HEK293 (cell line): ENCODE results near the gene TAF6L.

Experiments used
- ATF2 ChIP-seq: fragments of 450-650 bp; formaldehyde crosslinking; IDR thresholded peaks from 2 replicates; pipeline ENCODE4 v1.5.1; 2016; ENCODE audit warnings: missing biosample characterization, missing genetic modification characterization, low read depth
- HIC1 ChIP-seq: fragments of 450-650 bp; formaldehyde crosslinking; IDR thresholded peaks from 2 replicates; pipeline ENCODE4 v1.5.1; 2016; ENCODE audit warnings: missing biosample characterization, missing genetic modification characterization
- IKZF3 ChIP-seq: fragments of 450-650 bp; IDR thresholded peaks from 2 replicates; pipeline ENCODE4 v1.5.0; 2018; ENCODE audit warnings: missing biosample characterization, mild to moderate bottlenecking, missing genetic modification characterization, moderate library complexity
- KLF1 ChIP-seq: fragments of 450-650 bp; formaldehyde crosslinking; IDR thresholded peaks from 2 replicates; pipeline ENCODE4 v1.5.1; 2016; ENCODE audit warnings: missing biosample characterization, missing genetic modification characterization
- KLF17 ChIP-seq: fragments of 450-650 bp; formaldehyde crosslinking; IDR thresholded peaks from 2 replicates; pipeline ENCODE4 v1.5.1; 2016; ENCODE audit warnings: missing biosample characterization, missing genetic modification characterization
- KLF7 ChIP-seq: fragments of 450-650 bp; formaldehyde crosslinking; IDR thresholded peaks from 2 replicates; pipeline ENCODE4 v1.5.1; 2016; ENCODE audit warnings: missing biosample characterization, missing genetic modification characterization, borderline replicate concordance
- MEIS1 ChIP-seq: sonication (generic); formaldehyde crosslinking; IDR thresholded peaks from 2 replicates; pipeline ENCODE4 v1.8.1; 2022; ENCODE audit warnings: missing genetic modification reagents, mild to moderate bottlenecking, borderline replicate concordance
- PATZ1 ChIP-seq: fragments of 450-650 bp; formaldehyde crosslinking; IDR thresholded peaks from 2 replicates; pipeline ENCODE4 v1.5.1; 2016; ENCODE audit warnings: missing biosample characterization, missing genetic modification characterization
- PRDM4 ChIP-seq: fragments of 450-650 bp; formaldehyde crosslinking; IDR thresholded peaks from 2 replicates; pipeline ENCODE4 v1.5.1; 2017; ENCODE audit warnings: missing biosample characterization, missing genetic modification characterization
- TRIM28 ChIP-seq: IDR thresholded peaks from 2 replicates; pipeline ENCODE4 v1.6.1; 2011; ENCODE audit warnings: low read length, control low read depth, borderline replicate concordance
- ZBTB21 ChIP-seq: fragments of 450-650 bp; formaldehyde crosslinking; IDR thresholded peaks from 2 replicates; pipeline ENCODE4 v1.5.1; 2017; ENCODE audit warnings: missing biosample characterization, missing genetic modification characterization
- ZBTB48 ChIP-seq: fragments of 450-650 bp; formaldehyde crosslinking; IDR thresholded peaks from 2 replicates; pipeline ENCODE4 v1.5.1; 2016; ENCODE audit warnings: missing biosample characterization, missing genetic modification characterization
- ZIC2 ChIP-seq: fragments of 450-650 bp; formaldehyde crosslinking; IDR thresholded peaks from 2 replicates; pipeline ENCODE4 v1.5.1; 2016; ENCODE audit warnings: missing biosample characterization, missing genetic modification characterization
- ZNF157 ChIP-seq: fragments of 450-650 bp; formaldehyde crosslinking; IDR thresholded peaks from 2 replicates; pipeline ENCODE4 v1.5.1; 2016; ENCODE audit warnings: missing biosample characterization, missing genetic modification characterization
- ZNF2 ChIP-seq: fragments of 450-650 bp; formaldehyde crosslinking; IDR thresholded peaks from 2 replicates; pipeline ENCODE4 v1.5.1; 2016; ENCODE audit warnings: missing biosample characterization, missing genetic modification characterization
- ZNF24 ChIP-seq: fragments of 450-650 bp; formaldehyde crosslinking; IDR thresholded peaks from 2 replicates; pipeline ENCODE4 v1.5.1; 2016; ENCODE audit warnings: missing biosample characterization, missing genetic modification characterization
- ZNF266 ChIP-seq: fragments of 450-650 bp; formaldehyde crosslinking; IDR thresholded peaks from 2 replicates; pipeline ENCODE4 v1.5.1; 2016; ENCODE audit warnings: missing biosample characterization, missing genetic modification characterization, low read depth
- ZNF324 ChIP-seq: fragments of 450-650 bp; formaldehyde crosslinking; IDR thresholded peaks from 2 replicates; pipeline ENCODE4 v1.5.1; 2016; ENCODE audit warnings: missing biosample characterization, missing genetic modification characterization
- ZNF391 ChIP-seq: fragments of 450-650 bp; formaldehyde crosslinking; IDR thresholded peaks from 2 replicates; pipeline ENCODE4 v1.5.1; 2016; ENCODE audit warnings: low read depth, missing biosample characterization, missing genetic modification characterization, borderline replicate concordance
- ZNF426 ChIP-seq: fragments of 450-650 bp; formaldehyde crosslinking; IDR thresholded peaks from 2 replicates; pipeline ENCODE4 v1.5.1; 2017; ENCODE audit warnings: missing biosample characterization, missing genetic modification characterization, mild to moderate bottlenecking, inconsistent platforms, moderate library complexity
- ZNF521 ChIP-seq: fragments of 450-650 bp; formaldehyde crosslinking; IDR thresholded peaks from 2 replicates; pipeline ENCODE4 v1.5.1; 2017; ENCODE audit warnings: missing biosample characterization, mild to moderate bottlenecking, missing genetic modification characterization
- ZNF555 ChIP-seq: fragments of 450-650 bp; formaldehyde crosslinking; conservative IDR thresholded peaks from 2 replicates; pipeline ENCODE4 v1.5.1; 2017; ENCODE audit warnings: missing biosample characterization, mild to moderate bottlenecking, missing genetic modification characterization, inconsistent platforms
- ZNF585B ChIP-seq: fragments of 450-650 bp; formaldehyde crosslinking; IDR thresholded peaks from 2 replicates; pipeline ENCODE4 v1.5.1; 2016; ENCODE audit warnings: missing biosample characterization, missing genetic modification characterization
- ZNF596 ChIP-seq: fragments of 450-650 bp; IDR thresholded peaks from 2 replicates; pipeline ENCODE4 v1.5.0; 2018; ENCODE audit warnings: missing biosample characterization, mild to moderate bottlenecking, missing genetic modification characterization, moderate library complexity
- ZNF621 ChIP-seq: fragments of 450-650 bp; formaldehyde crosslinking; IDR thresholded peaks from 2 replicates; pipeline ENCODE4 v1.5.1; 2017; ENCODE audit warnings: missing biosample characterization, missing genetic modification characterization
- ZNF664 ChIP-seq: fragments of 450-650 bp; formaldehyde crosslinking; IDR thresholded peaks from 2 replicates; pipeline ENCODE4 v1.5.1; 2016; ENCODE audit warnings: missing biosample characterization, missing genetic modification characterization
- ZNF76 ChIP-seq: fragments of 450-650 bp; formaldehyde crosslinking; IDR thresholded peaks from 2 replicates; pipeline ENCODE4; 2016; ENCODE audit warnings: low read depth, missing biosample characterization, missing genetic modification characterization, borderline replicate concordance
- ZNF776 ChIP-seq: fragments of 450-650 bp; formaldehyde crosslinking; IDR thresholded peaks from 2 replicates; pipeline ENCODE4 v1.5.0; 2017; ENCODE audit warnings: missing biosample characterization, missing genetic modification characterization, borderline replicate concordance
- ZNF792 ChIP-seq: fragments of 450-650 bp; formaldehyde crosslinking; IDR thresholded peaks from 2 replicates; pipeline ENCODE4 v1.5.1; 2016; ENCODE audit warnings: missing biosample characterization, missing genetic modification characterization
- ZNF843 ChIP-seq: fragments of 450-650 bp; formaldehyde crosslinking; IDR thresholded peaks from 2 replicates; pipeline ENCODE4 v1.5.1; 2016; ENCODE audit warnings: missing biosample characterization, missing genetic modification characterization
- ZSCAN16 ChIP-seq: fragments of 450-650 bp; formaldehyde crosslinking; IDR thresholded peaks from 2 replicates; pipeline ENCODE4 v1.5.1; 2016; ENCODE audit warnings: missing biosample characterization, missing genetic modification characterization
- ZXDB ChIP-seq: fragments of 450-650 bp; formaldehyde crosslinking; IDR thresholded peaks from 2 replicates; pipeline ENCODE4 v1.5.1; 2016; ENCODE audit warnings: missing biosample characterization, missing genetic modification characterization

The TAF6L gene

GRCh38 chr11:62727165-62727871 is 43.9 kb upstream of the TAF6L start, which contains the start of gene HNRNPUL2 (continued):
- TF ChIP-seq HIC1 (tag by site-specific recombination) = peak; percentile 79
- no peak for TF ChIP-seq MEIS1 (CRISPR knock-in tag)
- peak; percentile 25; the same call in 1 of the 2 replicates for TF ChIP-seq ZNF2 (tag by site-specific recombination)
- TF ChIP-seq ZSCAN16 (tag by site-specific recombination) = no peak
- TF ChIP-seq KLF1 (tag by site-specific recombination) = peak; percentile 20; the same call in 1 of the 2 replicates
- peak; percentile 78 for TF ChIP-seq PATZ1 (tag by site-specific recombination)
- TF ChIP-seq ZIC2 (tag by site-specific recombination) = peak; percentile 85
- TF ChIP-seq TRIM28 = peak; percentile 51; the same call in 1 of the 2 replicates
- peak; percentile 51; the same call in 1 of the 2 replicates for TF ChIP-seq ZNF76 (tag by site-specific recombination)
- TF ChIP-seq ZNF585B (tag by site-specific recombination) = no peak
- TF ChIP-seq ZNF426 = no peak
- no peak for TF ChIP-seq ZBTB21 (tag by site-specific recombination)
- no peak for TF ChIP-seq ZNF521
- no peak for TF ChIP-seq ZNF596 (tag by site-specific recombination)
- 0 out of 2 replicates have a peak, but pooled peaks have one; percentile 42 for TF ChIP-seq ZNF391 (tag by site-specific recombination)
- TF ChIP-seq ZXDB (tag by site-specific recombination) = peak; percentile 83
- TF ChIP-seq ATF2 (tag by site-specific recombination) = no peak
- peak; percentile 75 for TF ChIP-seq ZNF843
- no peak for TF ChIP-seq KLF7
- TF ChIP-seq ZNF776 (tag by site-specific recombination) = peak; percentile 99
- no peak; the same call in 1 of the 2 replicates for TF ChIP-seq KLF17 (tag by site-specific recombination)
- no peak for TF ChIP-seq ZNF266 (tag by site-specific recombination)
- no peak for TF ChIP-seq ZNF621 (tag by site-specific recombination)
- TF ChIP-seq ZNF792 (tag by site-specific recombination) = no peak
- TF ChIP-seq IKZF3 (tag by site-specific recombination) = peak; percentile 93
- no peak for TF ChIP-seq ZNF664
- TF ChIP-seq PRDM4 (tag by site-specific recombination) = peak; percentile 28; the same call in 1 of the 2 replicates
- no peak; the same call in 1 of the 2 replicates for TF ChIP-seq ZNF24 (tag by site-specific recombination)
- TF ChIP-seq ZNF555 (tag by site-specific recombination) = no peak
- TF ChIP-seq ZNF157 (tag by site-specific recombination) = no peak
- peak; percentile 79; the same call in 1 of the 2 replicates for TF ChIP-seq ZNF324
- peak; percentile 35; the same call in 1 of the 2 replicates for TF ChIP-seq ZBTB48 (tag by site-specific recombination)
